ENCODE results near the gene DMD.

DMD gene

DNA sequence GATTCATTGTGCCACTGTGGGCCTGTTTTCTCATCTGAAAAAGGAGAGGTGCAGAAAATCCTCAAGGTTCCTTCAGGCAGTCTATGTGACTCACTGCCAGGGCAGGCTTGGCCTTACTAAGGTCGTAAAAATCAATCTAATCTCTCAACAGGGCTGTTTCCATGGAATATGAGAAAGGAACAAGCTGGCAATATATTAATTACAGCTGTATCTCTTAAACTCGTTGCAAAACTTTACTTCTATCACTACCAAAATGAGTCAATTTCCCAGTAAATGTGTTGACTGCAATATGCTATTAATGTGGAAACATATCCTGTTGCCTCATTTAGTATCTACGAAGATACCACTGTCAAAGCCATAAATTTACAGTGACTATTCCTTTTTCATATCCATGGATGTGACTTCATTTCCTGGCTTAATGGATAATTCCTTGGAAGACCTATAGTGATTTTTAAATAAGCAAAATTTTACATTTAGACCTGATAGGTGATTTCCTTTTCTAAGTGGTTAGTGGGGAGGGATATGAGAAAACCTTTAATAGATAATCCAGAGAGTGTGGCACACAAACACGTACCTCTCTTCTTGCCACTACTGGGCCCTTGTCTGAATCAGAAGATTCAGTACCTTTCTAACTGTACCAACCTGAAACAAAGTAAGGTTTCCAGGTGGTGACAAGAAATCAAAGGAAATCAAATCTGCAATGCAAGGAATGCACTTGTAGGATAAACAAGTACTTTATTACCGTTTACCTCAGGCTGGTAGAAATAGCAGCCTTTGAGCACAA lies 2012.1 kb downstream of the DMD start:
- FAIRE-seq (no peak), DNase-seq (ENCODE audit: insufficient read length, low spot score) (no peak)
- TF ChIP-seq POLR2A (IDR thresholded peaks at IDR 0.05; ENCODE audit: low read depth, low read length), result no peak

- TF ChIP-seq POLR2A (IDR thresholded peaks at IDR 0.05; ENCODE audit: low read depth, low read length), result no peak
- FAIRE-seq (no peak), DNase-seq (ENCODE audit: insufficient read length, low spot score) (no peak)
These were observed 2021.0 kb downstream of the DMD start for GRCh38 chrX:31190221-31190975.

- DNase-seq (ENCODE audit: insufficient read length, low spot score) (no peak), FAIRE-seq (no peak)
- TF ChIP-seq POLR2A (IDR thresholded peaks at IDR 0.05; ENCODE audit: low read depth, low read length), result no peak
These were observed 2024.5 kb downstream of the DMD start for GRCh38 chrX:31186693-31187338.

DNA sequence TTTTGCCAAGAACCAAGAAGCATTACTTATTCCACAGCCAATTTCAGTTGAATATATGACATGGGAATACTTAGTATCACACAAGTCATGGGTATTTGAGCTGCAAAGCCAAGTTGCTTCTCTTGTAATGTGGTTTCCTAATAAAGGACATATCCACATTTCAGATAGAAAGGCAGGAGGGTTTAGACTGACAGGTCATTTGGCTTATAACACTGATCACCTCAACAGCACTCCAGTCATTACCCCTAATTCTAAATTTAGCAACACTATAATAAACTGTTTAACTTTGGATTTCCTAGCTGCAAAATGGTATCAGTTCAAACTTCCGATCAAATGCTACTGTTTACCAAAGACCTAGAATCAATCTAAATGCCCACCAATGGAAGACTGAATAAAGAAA lies 2025.5 kb downstream of the DMD start:
- FAIRE-seq (no peak), DNase-seq (ENCODE audit: insufficient read length, low spot score) (no peak)
- TF ChIP-seq POLR2A (IDR thresholded peaks at IDR 0.05; ENCODE audit: low read depth, low read length), result no peak

- DNase-seq (ENCODE audit: insufficient read length, low spot score), result no peak
- no peak for FAIRE-seq
These were observed 2029.9 kb downstream of the DMD start for GRCh38 chrX:31181377-31182000.

GRCh38 chrX:31179203-31179602 lies 2032.1 kb downstream of the DMD start:
- FAIRE-seq, result no peak
- DNase-seq (ENCODE audit: insufficient read length, low spot score), result no peak
- no peak for TF ChIP-seq POLR2A (IDR thresholded peaks at IDR 0.05; ENCODE audit: low read depth, low read length)

More at GRCh38 chrX:31181377-31182000, 2029.9 kb downstream of the DMD start:
- no peak for TF ChIP-seq POLR2A (IDR thresholded peaks at IDR 0.05; ENCODE audit: low read depth, low read length)

- no peak for FAIRE-seq
- no peak for DNase-seq (ENCODE audit: insufficient read length, low spot score)
- TF ChIP-seq POLR2A (IDR thresholded peaks at IDR 0.05; ENCODE audit: low read depth, low read length), result no peak
These were observed 2032.6 kb downstream of the DMD start for GRCh38 chrX:31178769-31179125.

GRCh38 chrX:31178064-31178768 lies 2033.1 kb downstream of the DMD start:
- TF ChIP-seq POLR2A (IDR thresholded peaks at IDR 0.05; ENCODE audit: low read depth, low read length), result no peak
- no peak for FAIRE-seq
- DNase-seq (ENCODE audit: insufficient read length, low spot score), result no peak

GRCh38 chrX:31170792-31171191 lies 2040.6 kb downstream of the DMD start:
- TF ChIP-seq POLR2A (IDR thresholded peaks at IDR 0.05; ENCODE audit: low read depth, low read length), result no peak
- no peak for FAIRE-seq
- no peak for DNase-seq (ENCODE audit: insufficient read length, low spot score)

DNA sequence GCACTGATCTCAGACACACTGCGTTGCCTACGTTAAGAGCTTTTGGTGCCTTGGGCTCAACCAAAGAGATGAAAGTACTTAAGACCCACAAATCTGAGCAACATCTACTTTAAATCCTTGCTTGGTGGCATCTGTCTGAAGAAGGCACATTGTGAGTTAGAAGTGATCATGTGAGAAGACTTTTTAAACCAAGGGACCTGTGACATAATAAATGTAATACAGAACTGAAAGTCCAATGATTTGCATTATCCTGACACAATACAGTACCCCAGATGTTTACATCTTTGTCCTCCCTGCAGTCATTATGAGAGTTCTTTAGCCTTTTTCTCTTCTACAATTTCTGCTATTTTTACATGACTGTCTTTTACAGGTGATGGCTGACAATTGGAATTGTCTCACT lies 2042.8 kb downstream of the DMD start:
- DNase-seq (ENCODE audit: insufficient read length, low spot score) (no peak), FAIRE-seq (no peak)
- TF ChIP-seq POLR2A (IDR thresholded peaks at IDR 0.05; ENCODE audit: low read depth, low read length), result no peak

DNA sequence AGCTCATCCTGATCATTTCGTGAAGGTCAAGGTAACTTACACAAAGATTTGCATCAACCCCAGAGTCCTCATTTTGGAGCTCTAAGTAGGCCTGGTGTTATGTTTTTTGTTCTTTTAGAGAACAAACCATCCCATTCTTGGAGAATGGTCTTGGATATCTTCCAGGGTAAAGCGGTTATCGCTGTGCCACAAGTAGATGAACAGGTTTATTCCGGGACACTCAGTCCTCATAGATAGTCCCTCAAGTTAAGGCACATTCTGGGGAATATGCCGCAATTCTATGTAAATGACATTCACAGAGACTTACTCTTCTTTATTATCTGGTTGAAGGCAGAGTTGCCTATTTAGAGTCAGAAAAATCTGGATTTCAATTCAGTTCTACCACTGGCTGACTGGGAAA lies 2044.5 kb downstream of the DMD start:
- DNase-seq (ENCODE audit: insufficient read length, low spot score) (no peak), FAIRE-seq (no peak)
- TF ChIP-seq POLR2A (IDR thresholded peaks at IDR 0.05; ENCODE audit: low read depth, low read length), result no peak

GRCh38 chrX:31166416-31166815 lies 2044.9 kb downstream of the DMD start:
- DNase-seq (ENCODE audit: insufficient read length, low spot score) (no peak), FAIRE-seq (no peak)
- no peak for TF ChIP-seq POLR2A (IDR thresholded peaks at IDR 0.05; ENCODE audit: low read depth, low read length)

DNA sequence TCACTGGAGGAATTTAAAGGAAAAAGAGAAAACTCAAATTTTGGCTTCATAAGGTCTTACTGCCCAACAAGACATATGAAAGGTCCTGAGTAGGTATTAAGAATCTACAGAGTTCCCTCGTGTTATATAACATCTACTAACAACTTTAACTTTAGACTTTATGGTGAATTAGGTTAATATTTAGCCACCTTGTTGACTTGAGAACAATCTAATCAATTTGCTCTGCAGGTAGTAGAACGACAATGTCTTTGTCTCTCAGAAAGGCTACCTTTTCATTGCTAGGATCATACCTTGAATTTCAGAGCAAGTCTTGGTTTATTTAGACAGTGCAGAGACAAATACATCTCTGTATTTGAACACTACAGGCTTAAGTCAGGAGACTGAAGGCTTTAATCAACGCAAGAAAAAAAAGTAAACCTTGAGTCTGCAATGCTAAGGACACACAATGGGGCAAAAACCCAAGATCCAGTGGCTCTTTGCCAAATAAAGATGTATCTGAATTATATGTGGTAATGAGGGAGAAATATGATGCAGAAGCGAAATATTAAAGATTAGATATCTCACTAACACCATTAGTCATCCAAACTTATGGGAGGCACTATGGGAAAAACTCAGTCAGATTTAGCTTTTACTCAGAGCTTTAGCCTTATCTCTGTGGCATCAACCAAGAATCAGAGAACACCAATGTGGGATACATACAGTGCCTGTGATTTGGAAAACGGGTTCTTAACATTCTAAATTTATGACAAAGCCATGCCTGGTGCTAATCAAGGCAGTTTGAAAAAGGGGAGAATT lies 2045.9 kb downstream of the DMD start:
- DNase-seq (ENCODE audit: insufficient read length, low spot score) (no peak), FAIRE-seq (no peak)
- no peak for TF ChIP-seq POLR2A (IDR thresholded peaks at IDR 0.05; ENCODE audit: low read depth, low read length)

Data from H54 (cell line).